ENCODE data around the gene DNAAF8.

DNAAF8 gene

DNA sequence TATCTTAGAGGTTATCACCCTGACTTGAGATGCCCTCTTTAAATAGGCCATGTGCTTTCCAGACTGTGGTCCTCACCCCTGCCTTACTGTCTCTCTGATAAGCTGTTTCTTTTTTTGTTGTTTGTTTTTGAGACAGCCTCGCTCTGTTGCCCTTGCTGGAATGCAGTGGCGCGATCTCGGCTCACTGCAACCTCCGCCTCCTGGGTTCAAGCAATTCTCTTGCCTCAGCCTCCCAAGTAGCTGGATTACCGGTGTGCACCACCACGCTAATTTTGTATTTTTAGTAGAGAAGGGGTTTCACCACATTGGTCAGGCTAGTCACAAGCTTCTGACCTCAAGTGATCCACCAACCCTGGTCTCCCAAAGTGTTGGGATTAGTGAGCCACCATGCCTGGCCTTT, 54.6 kb downstream of the DNAAF8 start:
- Histone ChIP-seq H4K20me1 (ENCODE audit: insufficient read depth) (no peaks in the 10 kb centered on the region), H3K79me2 (ENCODE audit: insufficient read depth, low read depth) (no peaks in the 10 kb centered on the region), H3K27ac (no peak overlapping the region), H3K9ac (no peak overlapping the region), H3K4me2 (no peak overlapping the region), H2AFZ (ENCODE audit: low read depth) (no peak overlapping the region), H3K4me1 (ENCODE audit: low read depth, poor library complexity, severe bottlenecking) (no peaks in the 10 kb centered on the region), H3K4me3 (IDR thresholded peaks at IDR 0.05; ENCODE audit: insufficient read depth, low read depth, low read length) (no peak overlapping the region), H3K27me3 (ENCODE audit: insufficient read depth, low read depth) (no peaks in the 10 kb centered on the region), H3K36me3 (ENCODE audit: insufficient read depth) (no peaks in the 10 kb centered on the region)
- TF ChIP-seq, protein P1, sequence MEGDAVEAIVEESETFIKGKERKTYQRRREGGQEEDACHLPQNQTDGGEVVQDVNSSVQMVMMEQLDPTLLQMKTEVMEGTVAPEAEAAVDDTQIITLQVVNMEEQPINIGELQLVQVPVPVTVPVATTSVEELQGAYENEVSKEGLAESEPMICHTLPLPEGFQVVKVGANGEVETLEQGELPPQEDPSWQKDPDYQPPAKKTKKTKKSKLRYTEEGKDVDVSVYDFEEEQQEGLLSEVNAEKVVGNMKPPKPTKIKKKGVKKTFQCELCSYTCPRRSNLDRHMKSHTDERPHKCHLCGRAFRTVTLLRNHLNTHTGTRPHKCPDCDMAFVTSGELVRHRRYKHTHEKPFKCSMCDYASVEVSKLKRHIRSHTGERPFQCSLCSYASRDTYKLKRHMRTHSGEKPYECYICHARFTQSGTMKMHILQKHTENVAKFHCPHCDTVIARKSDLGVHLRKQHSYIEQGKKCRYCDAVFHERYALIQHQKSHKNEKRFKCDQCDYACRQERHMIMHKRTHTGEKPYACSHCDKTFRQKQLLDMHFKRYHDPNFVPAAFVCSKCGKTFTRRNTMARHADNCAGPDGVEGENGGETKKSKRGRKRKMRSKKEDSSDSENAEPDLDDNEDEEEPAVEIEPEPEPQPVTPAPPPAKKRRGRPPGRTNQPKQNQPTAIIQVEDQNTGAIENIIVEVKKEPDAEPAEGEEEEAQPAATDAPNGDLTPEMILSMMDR (conservative IDR thresholded peaks at IDR 0.05; ENCODE audit: low read depth, low read length), result no peak

DNA sequence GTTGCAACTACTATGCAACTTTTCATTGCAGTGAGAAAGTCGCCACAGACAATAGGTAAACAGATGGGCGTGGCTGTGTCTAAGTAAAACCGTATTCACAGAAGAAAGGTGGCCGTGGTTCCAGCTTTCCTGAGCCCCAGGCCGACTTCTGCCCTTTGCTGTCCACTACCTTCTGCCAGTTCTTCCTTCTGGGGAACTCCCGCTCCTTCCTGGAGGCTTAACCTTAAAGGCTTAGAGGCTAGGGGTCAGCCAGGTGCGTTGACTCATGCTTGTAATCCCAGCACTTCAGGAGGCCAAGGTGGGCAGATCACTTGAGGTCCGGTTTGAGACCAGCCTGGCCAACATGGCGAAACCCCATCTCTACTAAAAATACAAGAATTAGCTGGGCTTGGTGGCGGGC, 55.9 kb downstream of the DNAAF8 start:
- Histone ChIP-seq H3K4me1 (ENCODE audit: low read depth, poor library complexity, severe bottlenecking) (no peaks in the 10 kb centered on the region), H2AFZ (ENCODE audit: low read depth) (no peak overlapping the region), H3K36me3 (ENCODE audit: insufficient read depth) (no peaks in the 10 kb centered on the region), H3K4me2 (no peak overlapping the region), H3K27ac (no peak overlapping the region), H3K27me3 (ENCODE audit: insufficient read depth, low read depth) (no peaks in the 10 kb centered on the region), H3K79me2 (ENCODE audit: insufficient read depth, low read depth) (no peaks in the 10 kb centered on the region), H3K9ac (no peak overlapping the region), H4K20me1 (ENCODE audit: insufficient read depth) (no peaks in the 10 kb centered on the region), H3K4me3 (IDR thresholded peaks at IDR 0.05; ENCODE audit: insufficient read depth, low read depth, low read length) (no peak overlapping the region)
- TF ChIP-seq, protein P1 (conservative IDR thresholded peaks at IDR 0.05; ENCODE audit: low read depth, low read length), result no peak

GRCh38 chr16:4790871-4791270, 56.5 kb downstream of the DNAAF8 start:
- Histone ChIP-seq H3K27ac (no peak overlapping the region), H3K36me3 (ENCODE audit: insufficient read depth) (no peaks in the 10 kb centered on the region), H3K4me3 (IDR thresholded peaks at IDR 0.05; ENCODE audit: insufficient read depth, low read depth, low read length) (no peak overlapping the region), H3K79me2 (ENCODE audit: insufficient read depth, low read depth) (no peaks in the 10 kb centered on the region), H3K27me3 (ENCODE audit: insufficient read depth, low read depth) (no peaks in the 10 kb centered on the region), H2AFZ (ENCODE audit: low read depth) (no peak overlapping the region), H3K4me1 (ENCODE audit: low read depth, poor library complexity, severe bottlenecking) (no peaks in the 10 kb centered on the region), H4K20me1 (ENCODE audit: insufficient read depth) (no peaks in the 10 kb centered on the region), H3K9ac (no peak overlapping the region), H3K4me2 (no peak overlapping the region)
- TF ChIP-seq, protein P1 (conservative IDR thresholded peaks at IDR 0.05; ENCODE audit: low read depth, low read length), result no peak

GRCh38 chr16:4792951-4793513, 58.7 kb downstream of the DNAAF8 start:
- H3K4me1 ChIP-seq (ENCODE audit: low read depth, poor library complexity, severe bottlenecking), result no peaks in the 10 kb centered on the region
- H2AFZ ChIP-seq (ENCODE audit: low read depth), result no peak overlapping the region
- no peak overlapping the region for H3K9ac ChIP-seq
- no peaks in the 10 kb centered on the region for H3K36me3 ChIP-seq (ENCODE audit: insufficient read depth)
- no peaks in the 10 kb centered on the region for H3K79me2 ChIP-seq (ENCODE audit: insufficient read depth, low read depth)
- no peaks in the 10 kb centered on the region for H3K27me3 ChIP-seq (ENCODE audit: insufficient read depth, low read depth)
- no peak overlapping the region for H3K27ac ChIP-seq
- H3K4me3 ChIP-seq (IDR thresholded peaks at IDR 0.05; ENCODE audit: insufficient read depth, low read depth, low read length), result no peak overlapping the region
- H3K4me2 ChIP-seq, result no peak overlapping the region
- no peaks in the 10 kb centered on the region for H4K20me1 ChIP-seq (ENCODE audit: insufficient read depth)
- TF ChIP-seq, protein P1 (conservative IDR thresholded peaks at IDR 0.05; ENCODE audit: low read depth, low read length), result no peak
